Smooth muscle cell of the coronary artery (primary cell): ENCODE data around the gene ATP7B. TPM values are rescaled to one million over a fixed set of nuclear protein-coding genes. Genes with fewer than 3 reads are reported as not detected.

Experiments
- total RNA-seq: library from RNA; depleted of rRNA; stranded (reverse); fragments of >200 nt; gene quantifications from 2 replicates; pipeline ENCODE4 v1.2.3, GENCODE V29; 2014; ENCODE audit warnings: low replicate concordance

ATP7B gene
- total RNA-seq: 2.8 and 4.2 TPM in 2 replicates

GRCh38 chr13:52010890-52011631, at the start of gene ATP7B:
Gene ATP7B (minus strand): TSS chr13:52011450. CDS start chr13:52011337, 113 bp downstream.

GRCh38 chr13:52024481-52024880, 13.2 kb upstream of the ATP7B start, which contains the start of gene UTP14C:
Gene UTP14C (plus strand): TSS chr13:52024691. CDS start chr13:52028805, 4,114 bp downstream.

GRCh38 chr13:52011632-52012511, 622 bp upstream of the ATP7B start, which contains the start of gene ALG11:
Gene ALG11 (plus strand): TSS chr13:52012398. CDS start chr13:52012419, 21 bp downstream.

Other genes with a start within 250 kb of the ATP7B start
- 2.3 and 5.2 TPM in 2 replicates for gene DHRS12, start 207.3 kb downstream of the ATP7B start, total RNA-seq
- gene TMEM272, start 166.3 kb downstream of the ATP7B start, total RNA-seq: not detected in 2 replicates
- not detected in 2 replicates for gene CCDC70, start 149.5 kb downstream of the ATP7B start, total RNA-seq
- gene ALG11, start 948 bp upstream of the ATP7B start, total RNA-seq: 7.6 and 19.2 TPM in 2 replicates
- 6.2 and 13.7 TPM in 2 replicates for gene UTP14C, start 13.2 kb upstream of the ATP7B start, total RNA-seq
- gene NEK5, start 117.6 kb upstream of the ATP7B start, total RNA-seq: 0.15 TPM in 1 of 2 replicates, not detected in the other
- 5.6 and 9.9 TPM in 2 replicates for gene NEK3, start 148.1 kb upstream of the ATP7B start, total RNA-seq